HCT116 (cell line): ENCODE results near the gene RAI1.

ENCODE experiments used
- EZH2 ChIP-seq: fragments of 200-600 bp; sonication (generic); IDR thresholded peaks from 2 replicates; pipeline ENCODE4 v1.6.1; 2017; ENCODE audit warnings: antibody characterized with exemption, mixed run types
- POLR2A ChIP-seq: IDR thresholded peaks from 2 replicates; pipeline ENCODE4 v1.7.0; 2011; ENCODE audit warnings: borderline replicate concordance; ENCODE audit not compliant: insufficient read depth, insufficient read length; ENCODE audit errors: extremely low read depth
- POLR2AphosphoS5 ChIP-seq: IDR thresholded peaks from 2 replicates; pipeline ENCODE4 v1.6.1; 2011; ENCODE audit warnings: mild to moderate bottlenecking, low read depth, low read length, moderate library complexity
- RAD21 ChIP-seq: IDR thresholded peaks from 2 replicates; pipeline ENCODE4 v1.6.1; 2012; ENCODE audit warnings: low read depth, mild to moderate bottlenecking
- TF ChIP-seq, protein P1 (sequence below), 3 experiments: fragments of 200-600 bp in 1 of 3; sonication (generic) in 1 of 3; IDR thresholded peaks in 2 of 3; conservative IDR thresholded peaks in 1 of 3; 2 replicates each; pipeline ENCODE4 v1.5.1; 2012 to 2017; ENCODE audit warnings: low read depth in 2 of 3, low read length in 2 of 3, antibody characterized with exemption in 1 of 3, borderline replicate concordance in 1 of 3, control low read depth in 1 of 3, mild to moderate bottlenecking in 1 of 3, mixed read lengths in 1 of 3, mixed run types in 1 of 3, moderate library complexity in 1 of 3; ENCODE audit not compliant: insufficient read depth in 1 of 3
- TF ChIP-seq, protein P2 (sequence below): IDR thresholded peaks from 2 replicates; pipeline ENCODE4 v1.6.1; 2011; ENCODE audit warnings: mild to moderate bottlenecking, low read length, moderate library complexity; ENCODE audit not compliant: insufficient replicate concordance; ENCODE audit errors: extremely low read depth

DNA sequence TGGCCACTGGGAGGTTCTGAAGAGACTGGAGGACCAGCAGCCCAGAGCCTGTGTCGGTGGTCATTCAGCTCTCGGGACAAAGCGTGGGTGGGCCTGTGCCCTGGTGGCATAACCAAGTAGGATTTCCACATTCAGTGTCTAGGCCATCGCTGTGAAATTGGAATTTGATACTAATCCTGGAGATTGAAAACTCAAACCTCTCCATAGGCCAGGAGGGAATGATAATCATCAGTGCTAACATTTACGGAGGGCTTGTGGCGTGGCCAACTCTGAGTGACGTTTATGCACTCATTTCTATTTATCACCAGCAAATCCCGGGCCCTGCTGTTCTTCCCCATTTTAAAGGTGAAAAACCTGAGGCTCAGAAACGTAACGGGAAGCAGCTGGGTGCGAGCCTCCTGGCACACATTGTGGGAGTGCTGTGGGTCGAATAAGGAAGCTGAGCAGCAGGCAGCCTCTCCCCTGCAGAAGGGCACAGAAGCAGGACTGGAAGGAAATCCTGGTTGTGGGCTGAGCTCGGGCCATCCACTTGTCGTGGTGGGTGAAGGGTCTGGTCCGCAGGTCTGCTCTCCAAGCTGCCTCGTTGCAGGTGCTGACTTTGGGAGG is 33.1 kb downstream of the RAI1 start:
- TF ChIP-seq, protein P1, sequence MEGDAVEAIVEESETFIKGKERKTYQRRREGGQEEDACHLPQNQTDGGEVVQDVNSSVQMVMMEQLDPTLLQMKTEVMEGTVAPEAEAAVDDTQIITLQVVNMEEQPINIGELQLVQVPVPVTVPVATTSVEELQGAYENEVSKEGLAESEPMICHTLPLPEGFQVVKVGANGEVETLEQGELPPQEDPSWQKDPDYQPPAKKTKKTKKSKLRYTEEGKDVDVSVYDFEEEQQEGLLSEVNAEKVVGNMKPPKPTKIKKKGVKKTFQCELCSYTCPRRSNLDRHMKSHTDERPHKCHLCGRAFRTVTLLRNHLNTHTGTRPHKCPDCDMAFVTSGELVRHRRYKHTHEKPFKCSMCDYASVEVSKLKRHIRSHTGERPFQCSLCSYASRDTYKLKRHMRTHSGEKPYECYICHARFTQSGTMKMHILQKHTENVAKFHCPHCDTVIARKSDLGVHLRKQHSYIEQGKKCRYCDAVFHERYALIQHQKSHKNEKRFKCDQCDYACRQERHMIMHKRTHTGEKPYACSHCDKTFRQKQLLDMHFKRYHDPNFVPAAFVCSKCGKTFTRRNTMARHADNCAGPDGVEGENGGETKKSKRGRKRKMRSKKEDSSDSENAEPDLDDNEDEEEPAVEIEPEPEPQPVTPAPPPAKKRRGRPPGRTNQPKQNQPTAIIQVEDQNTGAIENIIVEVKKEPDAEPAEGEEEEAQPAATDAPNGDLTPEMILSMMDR (IDR thresholded peaks at IDR 0.05 in 2 of 3, conservative IDR thresholded peaks at IDR 0.05 in 1 of 3; ENCODE audit: borderline replicate concordance in 1 of 3, insufficient read depth in 1 of 3, low read depth in 2 of 3, low read length in 2 of 3), result no peak
- TF ChIP-seq POLR2A, result no peak
- TF ChIP-seq RAD21, result no peak
- TF ChIP-seq POLR2AphosphoS5, result no peak
- TF ChIP-seq, protein P2, sequence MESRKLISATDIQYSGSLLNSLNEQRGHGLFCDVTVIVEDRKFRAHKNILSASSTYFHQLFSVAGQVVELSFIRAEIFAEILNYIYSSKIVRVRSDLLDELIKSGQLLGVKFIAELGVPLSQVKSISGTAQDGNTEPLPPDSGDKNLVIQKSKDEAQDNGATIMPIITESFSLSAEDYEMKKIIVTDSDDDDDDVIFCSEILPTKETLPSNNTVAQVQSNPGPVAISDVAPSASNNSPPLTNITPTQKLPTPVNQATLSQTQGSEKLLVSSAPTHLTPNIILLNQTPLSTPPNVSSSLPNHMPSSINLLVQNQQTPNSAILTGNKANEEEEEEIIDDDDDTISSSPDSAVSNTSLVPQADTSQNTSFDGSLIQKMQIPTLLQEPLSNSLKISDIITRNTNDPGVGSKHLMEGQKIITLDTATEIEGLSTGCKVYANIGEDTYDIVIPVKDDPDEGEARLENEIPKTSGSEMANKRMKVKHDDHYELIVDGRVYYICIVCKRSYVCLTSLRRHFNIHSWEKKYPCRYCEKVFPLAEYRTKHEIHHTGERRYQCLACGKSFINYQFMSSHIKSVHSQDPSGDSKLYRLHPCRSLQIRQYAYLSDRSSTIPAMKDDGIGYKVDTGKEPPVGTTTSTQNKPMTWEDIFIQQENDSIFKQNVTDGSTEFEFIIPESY, result no peak
- TF ChIP-seq EZH2, result no peak
